PFSK-1 (cell line): Measurements from ENCODE around the gene DAG1.

Experiments
- FOXP2 ChIP-seq: optimal IDR thresholded peaks from 2 replicates; pipeline ENCODE3; 2011; ENCODE audit warnings: borderline replicate concordance, control low read depth, inconsistent platforms; ENCODE audit not compliant: insufficient read depth; ENCODE audit errors: extremely low read length, extremely low read depth
- POLR2AphosphoS5 ChIP-seq: IDR thresholded peaks from 2 replicates; pipeline ENCODE4 v1.6.1; 2012; ENCODE audit warnings: low read depth, mild to moderate bottlenecking, control low read depth, low read length, moderate library complexity
- REST ChIP-seq, 2 experiments: IDR thresholded peaks; 2 replicates each; pipeline versions ENCODE4 v1.6.1 to v1.8.0; 2011 to 2012; ENCODE audit warnings: low read depth in 2 of 2, low read length in 2 of 2, control low read depth in 1 of 2, inconsistent platforms in 1 of 2, mild to moderate bottlenecking in 1 of 2, moderate library complexity in 1 of 2; ENCODE audit not compliant: insufficient read depth in 1 of 2
- SIN3A ChIP-seq: IDR thresholded peaks from 2 replicates; pipeline ENCODE4 v1.6.1; 2012; ENCODE audit warnings: mild to moderate bottlenecking, low read length, moderate library complexity, borderline replicate concordance; ENCODE audit not compliant: insufficient read depth
- TAF1 ChIP-seq: IDR thresholded peaks from 2 replicates; pipeline ENCODE4 v1.6.1; 2012; ENCODE audit warnings: low read length, control low read depth, borderline replicate concordance; ENCODE audit not compliant: insufficient read depth

- no peak for TF ChIP-seq FOXP2
- TF ChIP-seq TAF1: no peak
- TF ChIP-seq POLR2AphosphoS5: no peak
- TF ChIP-seq SIN3A: no peak
- no peak for TF ChIP-seq REST (IDR thresholded peaks at IDR 0.05; ENCODE audit: insufficient read depth in 1 of 2, low read depth in 2 of 2, low read length in 2 of 2)
These were observed 41.6 kb downstream of the DAG1 start for GRCh38 chr3:49511639-49512038.
